ENCODE measurements around the gene WFDC13.

WFDC13 gene

GRCh38 chr20:45727044-45727443 lies 25.2 kb downstream of the WFDC13 start:
- H3K36me3 ChIP-seq (ENCODE audit: insufficient read depth, low read length): no peaks in the 10 kb centered on the region
- no peak overlapping the region for H2AFZ ChIP-seq (ENCODE audit: low read depth, low read length)
- H3K4me3 ChIP-seq (ENCODE audit: low read length): no peak overlapping the region
- H3K4me1 ChIP-seq (ENCODE audit: insufficient read depth, low read length): no peaks in the 10 kb centered on the region
- H3K9me3 ChIP-seq (ENCODE audit: low read length): no peaks in the 10 kb centered on the region
- H3K27me3 ChIP-seq (ENCODE audit: insufficient read depth, low read length): peaks cover 3% of the 10 kb centered on the region

GRCh38 chr20:45732199-45732598 lies 30.4 kb downstream of the WFDC13 start:
- Histone ChIP-seq H3K9me3 (ENCODE audit: low read length) (no peaks in the 10 kb centered on the region), H3K4me1 (ENCODE audit: insufficient read depth, low read length) (no peaks in the 10 kb centered on the region), H3K36me3 (ENCODE audit: insufficient read depth, low read length) (no peaks in the 10 kb centered on the region), H3K27me3 (ENCODE audit: insufficient read depth, low read length) (no peaks in the 10 kb centered on the region), H3K4me3 (ENCODE audit: low read length) (no peak overlapping the region), H2AFZ (ENCODE audit: low read depth, low read length) (no peak overlapping the region)

DNA sequence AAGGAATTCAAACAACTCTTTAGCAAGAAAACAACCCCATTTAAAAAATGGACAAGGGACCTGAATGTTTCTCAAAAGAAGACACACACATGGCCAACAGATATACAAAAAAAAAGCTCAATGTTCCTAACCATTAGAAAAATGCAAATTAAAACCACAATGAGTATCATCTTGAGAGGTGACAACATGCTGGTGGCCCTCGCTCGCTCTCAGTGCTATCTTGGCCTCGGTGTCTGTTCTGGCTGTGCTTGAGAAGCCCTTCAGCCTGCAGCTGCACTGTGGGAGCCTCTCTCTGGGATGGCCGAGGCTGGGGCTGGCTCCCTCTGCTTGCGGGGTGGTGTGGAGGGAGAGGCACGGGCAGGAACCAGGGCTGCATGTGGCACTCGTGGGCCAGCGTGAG lies 33.7 kb downstream of the WFDC13 start:
- no peaks in the 10 kb centered on the region for H3K9me3 ChIP-seq (ENCODE audit: low read length)
- no peak overlapping the region for H2AFZ ChIP-seq (ENCODE audit: low read depth, low read length)
- no peaks in the 10 kb centered on the region for H3K36me3 ChIP-seq (ENCODE audit: insufficient read depth, low read length)
- no peaks in the 10 kb centered on the region for H3K27me3 ChIP-seq (ENCODE audit: insufficient read depth, low read length)
- H3K4me1 ChIP-seq (ENCODE audit: insufficient read depth, low read length): no peaks in the 10 kb centered on the region
- no peak overlapping the region for H3K4me3 ChIP-seq (ENCODE audit: low read length)

GRCh38 chr20:45735988-45736387 lies 34.1 kb downstream of the WFDC13 start:
- no peak overlapping the region for H2AFZ ChIP-seq (ENCODE audit: low read depth, low read length)
- no peaks in the 10 kb centered on the region for H3K36me3 ChIP-seq (ENCODE audit: insufficient read depth, low read length)
- H3K9me3 ChIP-seq (ENCODE audit: low read length): no peaks in the 10 kb centered on the region
- no peak overlapping the region for H3K4me3 ChIP-seq (ENCODE audit: low read length)
- H3K4me1 ChIP-seq (ENCODE audit: insufficient read depth, low read length): no peaks in the 10 kb centered on the region
- H3K27me3 ChIP-seq (ENCODE audit: insufficient read depth, low read length): no peaks in the 10 kb centered on the region

GRCh38 chr20:45742596-45742995 lies 40.8 kb downstream of the WFDC13 start:
- H3K4me1 ChIP-seq (ENCODE audit: insufficient read depth, low read length): no peaks in the 10 kb centered on the region
- H3K4me3 ChIP-seq (ENCODE audit: low read length): no peak overlapping the region
- H3K9me3 ChIP-seq (ENCODE audit: low read length): no peaks in the 10 kb centered on the region
- H3K36me3 ChIP-seq (ENCODE audit: insufficient read depth, low read length): no peaks in the 10 kb centered on the region
- no peak overlapping the region for H2AFZ ChIP-seq (ENCODE audit: low read depth, low read length)
- H3K27me3 ChIP-seq (ENCODE audit: insufficient read depth, low read length): no peaks in the 10 kb centered on the region

DNA sequence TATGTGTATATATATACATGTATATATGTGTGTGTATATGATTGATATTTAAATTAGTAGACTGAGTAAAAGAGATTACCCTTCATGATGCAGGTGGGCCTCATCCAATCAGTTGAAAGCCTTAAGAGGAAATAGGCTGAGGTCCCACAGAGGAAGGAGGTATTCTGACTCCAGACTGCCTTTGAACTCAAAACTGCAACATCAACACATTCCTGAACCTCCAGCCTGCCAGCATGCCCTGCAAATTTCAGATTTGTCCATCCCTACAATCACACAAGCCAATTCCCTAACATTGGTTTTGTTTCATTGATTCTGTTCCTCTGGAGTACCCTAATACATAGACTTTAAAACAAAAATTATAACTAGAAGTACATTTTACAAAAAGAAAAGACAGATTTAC lies 43.2 kb downstream of the WFDC13 start:
- Histone ChIP-seq H3K9me3 (ENCODE audit: low read length) (no peaks in the 10 kb centered on the region), H3K36me3 (ENCODE audit: insufficient read depth, low read length) (no peaks in the 10 kb centered on the region), H3K4me3 (ENCODE audit: low read length) (no peak overlapping the region), H3K27me3 (ENCODE audit: insufficient read depth, low read length) (no peaks in the 10 kb centered on the region), H3K4me1 (ENCODE audit: insufficient read depth, low read length) (no peaks in the 10 kb centered on the region), H2AFZ (ENCODE audit: low read depth, low read length) (no peak overlapping the region)

GRCh38 chr20:45751721-45752120 lies 49.9 kb downstream of the WFDC13 start:
- Histone ChIP-seq H3K36me3 (ENCODE audit: insufficient read depth, low read length) (no peaks in the 10 kb centered on the region), H3K27me3 (ENCODE audit: insufficient read depth, low read length) (peaks cover 2% of the 10 kb centered on the region), H2AFZ (ENCODE audit: low read depth, low read length) (no peak overlapping the region), H3K4me3 (ENCODE audit: low read length) (no peak overlapping the region), H3K4me1 (ENCODE audit: insufficient read depth, low read length) (no peaks in the 10 kb centered on the region), H3K9me3 (ENCODE audit: low read length) (no peaks in the 10 kb centered on the region)

DNA sequence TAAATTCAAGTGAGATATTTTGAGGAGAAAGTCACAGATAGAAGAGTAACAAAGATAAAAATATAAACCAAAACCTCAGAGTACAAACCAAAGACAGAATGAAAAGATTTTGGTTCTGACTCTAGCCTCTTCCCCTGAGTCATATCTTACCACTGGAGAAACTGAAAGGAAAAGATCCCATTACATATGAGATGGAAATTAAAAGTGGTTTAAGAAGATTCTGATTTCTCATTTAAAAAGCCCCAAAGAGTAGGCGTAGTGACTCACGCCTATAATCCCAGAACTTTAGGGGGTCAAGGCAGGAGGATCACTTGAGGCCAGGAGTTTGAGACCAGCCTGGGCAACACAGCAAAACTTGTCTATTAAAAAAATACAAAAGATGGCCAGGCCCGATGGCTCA lies 50.9 kb downstream of the WFDC13 start:
- no peaks in the 10 kb centered on the region for H3K36me3 ChIP-seq (ENCODE audit: insufficient read depth, low read length)
- no peaks in the 10 kb centered on the region for H3K4me1 ChIP-seq (ENCODE audit: insufficient read depth, low read length)
- H2AFZ ChIP-seq (ENCODE audit: low read depth, low read length): no peak overlapping the region
- H3K9me3 ChIP-seq (ENCODE audit: low read length): no peaks in the 10 kb centered on the region
- H3K4me3 ChIP-seq (ENCODE audit: low read length): no peak overlapping the region
- peaks cover 2% of the 10 kb centered on the region for H3K27me3 ChIP-seq (ENCODE audit: insufficient read depth, low read length)

- Histone ChIP-seq H3K27me3 (ENCODE audit: insufficient read depth, low read length) (no peaks in the 10 kb centered on the region), H3K4me3 (ENCODE audit: low read length) (no peak overlapping the region), H3K4me1 (ENCODE audit: insufficient read depth, low read length) (no peaks in the 10 kb centered on the region), H3K36me3 (ENCODE audit: insufficient read depth, low read length) (no peaks in the 10 kb centered on the region), H3K9me3 (ENCODE audit: low read length) (no peaks in the 10 kb centered on the region), H2AFZ (ENCODE audit: low read depth, low read length) (no peak overlapping the region)
Observed at GRCh38 chr20:45758096-45758495, 56.3 kb downstream of the WFDC13 start.
